T-helper 9 cell (primary cell): ENCODE measurements around the gene CSF2RB.

Source experiments
- DNase-seq: peaks from one replicate; pipeline ENCODE4 v3.0.0-alpha.2; 2020

The CSF2RB gene

GRCh38 chr22:36922105-36922608, 8.7 kb downstream of the CSF2RB start:
- no peak for DNase-seq

GRCh38 chr22:36922711-36923110, 9.3 kb downstream of the CSF2RB start:
- DNase-seq: no peak

DNA sequence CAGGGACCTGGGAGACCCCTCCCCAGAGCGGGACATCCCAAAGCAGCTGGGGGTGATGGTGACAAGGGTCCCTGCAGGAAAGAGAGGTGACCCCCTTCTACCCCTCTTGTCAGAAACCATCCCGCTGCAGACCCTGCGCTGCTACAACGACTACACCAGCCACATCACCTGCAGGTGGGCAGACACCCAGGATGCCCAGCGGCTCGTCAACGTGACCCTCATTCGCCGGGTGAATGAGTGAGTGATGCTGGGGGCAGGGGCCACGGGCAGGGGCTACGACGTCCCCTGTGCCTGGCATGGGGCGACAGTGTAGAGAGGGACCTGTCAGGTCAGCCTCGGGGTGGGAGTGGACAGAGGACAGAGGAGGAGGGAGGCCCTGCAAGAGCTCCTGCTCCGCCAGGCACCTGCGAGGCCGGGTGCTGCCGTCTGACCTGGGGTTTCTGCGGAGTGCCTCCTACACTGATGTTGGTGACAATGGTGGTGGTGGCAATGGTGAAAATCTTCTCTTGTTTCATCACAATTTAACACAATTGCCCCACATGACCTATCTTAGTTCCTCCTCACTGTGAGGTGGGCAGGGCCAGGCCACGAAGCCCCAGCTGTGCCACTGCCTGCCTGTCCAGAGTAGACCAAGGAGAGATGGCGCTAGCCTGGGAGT, 9.8 kb downstream of the CSF2RB start:
- no peak for DNase-seq

- DNase-seq: no peak
These were observed 10.8 kb downstream of the CSF2RB start for GRCh38 chr22:36924151-36924698.

GRCh38 chr22:36925388-36926290, 12.2 kb downstream of the CSF2RB start:
- no peak for DNase-seq

DNA sequence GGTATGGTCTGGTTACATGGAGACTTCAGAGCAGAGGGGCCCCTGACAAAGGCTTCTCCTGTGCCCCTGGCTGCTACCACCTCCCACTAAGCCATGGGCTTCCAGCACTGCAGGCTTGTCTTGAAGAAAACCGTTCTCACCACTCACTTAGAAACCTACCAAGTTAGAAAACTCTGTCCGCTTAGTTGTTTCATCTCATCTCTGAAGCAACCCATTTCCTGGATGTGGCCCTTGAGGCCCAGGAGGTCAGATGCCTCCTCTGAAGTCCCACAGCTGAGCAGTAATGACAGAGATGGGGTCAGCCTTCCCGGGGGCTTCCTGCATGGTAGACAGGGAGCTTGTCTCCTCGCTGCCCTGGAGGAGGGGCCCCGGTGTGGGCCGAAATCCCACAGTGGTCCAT, 12.9 kb downstream of the CSF2RB start:
- DNase-seq: no peak

DNA sequence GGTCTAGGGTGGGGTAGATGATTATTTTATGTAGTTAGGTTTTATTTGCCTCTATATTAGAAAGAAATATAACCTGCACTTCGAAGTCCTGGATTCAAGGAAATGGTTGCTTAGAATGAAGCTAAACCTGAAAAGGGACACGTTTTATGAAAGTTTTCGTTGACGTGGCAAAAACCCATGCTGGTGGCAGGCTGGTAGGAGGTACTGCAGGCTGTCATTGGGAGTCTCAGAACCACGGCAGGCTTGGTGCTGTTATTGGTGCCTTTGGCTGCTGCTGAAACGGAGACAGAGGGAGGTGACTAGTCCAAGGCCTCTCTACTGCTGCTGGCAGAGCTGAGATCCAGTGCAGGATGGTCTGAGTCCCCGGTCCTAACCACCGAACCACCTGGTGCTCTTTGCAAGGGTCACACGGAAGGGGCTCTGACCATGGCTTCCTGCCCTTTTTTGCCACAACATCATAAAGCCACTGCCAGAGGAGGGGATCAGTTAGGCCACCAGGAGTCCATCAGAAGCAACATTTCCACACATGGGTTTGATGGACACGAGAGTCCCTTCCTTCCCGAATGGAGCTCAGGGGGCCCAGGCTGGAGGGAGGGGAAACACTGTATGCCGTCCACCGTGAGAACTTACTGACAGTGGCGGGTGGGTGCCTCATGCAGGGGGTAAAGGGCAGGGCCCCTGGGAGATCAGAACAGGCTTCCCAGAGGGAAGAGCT, 13.4 kb downstream of the CSF2RB start:
- no peak for DNase-seq

- DNase-seq: no peak
These were observed 14.2 kb downstream of the CSF2RB start for GRCh38 chr22:36927671-36928070.

- no peak for DNase-seq
These were observed 14.8 kb downstream of the CSF2RB start for GRCh38 chr22:36928196-36928595.

DNA sequence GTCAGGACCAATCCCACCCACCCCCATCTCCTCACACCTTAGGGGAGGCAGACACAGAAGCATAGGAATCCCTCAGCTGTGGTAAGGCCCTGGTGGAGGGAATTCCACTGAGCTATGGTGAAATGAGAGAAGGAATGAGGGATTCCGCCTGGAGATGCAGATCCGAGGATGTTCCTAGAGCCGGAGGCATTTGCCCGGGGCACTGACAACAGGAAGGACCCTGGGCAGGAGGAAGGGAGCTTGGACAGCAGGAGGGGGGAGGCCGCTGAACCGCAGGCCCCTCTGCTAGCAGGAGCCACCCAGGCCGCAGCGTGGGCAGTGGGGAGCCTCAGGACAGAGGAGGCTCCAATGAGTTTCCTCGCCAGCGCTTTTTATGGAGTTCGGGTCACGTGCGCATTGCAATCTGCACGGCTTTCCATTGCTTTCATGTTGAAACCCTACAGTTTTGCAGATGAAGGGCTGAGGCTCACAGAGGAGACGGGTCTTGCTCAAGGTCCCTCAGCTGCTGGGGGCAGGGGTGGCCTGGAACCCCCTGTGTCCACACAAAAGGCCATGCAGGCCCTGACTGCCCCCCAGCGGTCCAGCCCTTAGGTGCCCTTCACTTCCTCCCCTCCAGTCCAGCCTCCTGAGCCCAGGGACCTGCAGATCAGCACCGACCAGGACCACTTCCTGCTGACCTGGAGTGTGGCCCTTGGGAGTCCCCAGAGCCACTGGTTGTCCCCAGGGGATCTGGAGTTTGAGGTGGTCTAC, 15.5 kb downstream of the CSF2RB start:
- no peak for DNase-seq

DNA sequence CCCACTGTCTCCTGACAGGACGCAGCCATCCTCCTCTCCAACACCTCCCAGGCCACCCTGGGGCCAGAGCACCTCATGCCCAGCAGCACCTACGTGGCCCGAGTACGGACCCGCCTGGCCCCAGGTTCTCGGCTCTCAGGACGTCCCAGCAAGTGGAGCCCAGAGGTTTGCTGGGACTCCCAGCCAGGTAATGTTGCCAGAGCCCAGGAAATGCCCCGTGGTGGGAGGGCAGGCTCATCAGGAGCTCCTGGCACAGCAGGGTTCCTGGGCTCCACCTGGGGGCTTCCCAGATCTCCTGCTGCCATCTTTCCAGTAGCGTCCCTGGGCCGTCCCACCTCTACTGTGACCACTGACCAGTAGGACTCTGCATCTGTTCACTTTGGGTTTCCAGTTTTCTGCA, 16.2 kb downstream of the CSF2RB start:
- DNase-seq: no peak

GRCh38 chr22:36930041-36930935, 16.9 kb downstream of the CSF2RB start:
- DNase-seq: no peak

DNA sequence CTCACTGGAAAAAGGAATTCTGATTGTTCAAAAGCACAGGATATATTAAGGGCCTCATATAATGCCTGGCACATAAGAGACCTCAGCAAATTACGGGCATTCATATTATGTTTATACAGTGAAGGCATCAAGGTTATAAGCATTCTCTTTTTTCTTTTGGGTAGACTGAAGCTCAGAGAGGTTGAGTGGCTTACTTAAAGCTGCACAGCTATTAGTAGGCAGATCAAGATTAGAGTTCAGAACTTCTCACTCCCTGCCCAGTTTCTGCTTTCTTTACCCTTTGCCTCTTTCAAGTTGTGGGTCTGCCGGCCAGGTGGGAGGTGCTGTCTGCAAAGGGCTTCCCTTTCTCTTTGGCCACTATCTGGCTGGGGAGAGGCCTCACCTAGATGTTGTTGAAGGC, 18.0 kb downstream of the CSF2RB start:
- no peak for DNase-seq

- no peak for DNase-seq
These were observed 20.4 kb downstream of the CSF2RB start for GRCh38 chr22:36933629-36934417.

DNA sequence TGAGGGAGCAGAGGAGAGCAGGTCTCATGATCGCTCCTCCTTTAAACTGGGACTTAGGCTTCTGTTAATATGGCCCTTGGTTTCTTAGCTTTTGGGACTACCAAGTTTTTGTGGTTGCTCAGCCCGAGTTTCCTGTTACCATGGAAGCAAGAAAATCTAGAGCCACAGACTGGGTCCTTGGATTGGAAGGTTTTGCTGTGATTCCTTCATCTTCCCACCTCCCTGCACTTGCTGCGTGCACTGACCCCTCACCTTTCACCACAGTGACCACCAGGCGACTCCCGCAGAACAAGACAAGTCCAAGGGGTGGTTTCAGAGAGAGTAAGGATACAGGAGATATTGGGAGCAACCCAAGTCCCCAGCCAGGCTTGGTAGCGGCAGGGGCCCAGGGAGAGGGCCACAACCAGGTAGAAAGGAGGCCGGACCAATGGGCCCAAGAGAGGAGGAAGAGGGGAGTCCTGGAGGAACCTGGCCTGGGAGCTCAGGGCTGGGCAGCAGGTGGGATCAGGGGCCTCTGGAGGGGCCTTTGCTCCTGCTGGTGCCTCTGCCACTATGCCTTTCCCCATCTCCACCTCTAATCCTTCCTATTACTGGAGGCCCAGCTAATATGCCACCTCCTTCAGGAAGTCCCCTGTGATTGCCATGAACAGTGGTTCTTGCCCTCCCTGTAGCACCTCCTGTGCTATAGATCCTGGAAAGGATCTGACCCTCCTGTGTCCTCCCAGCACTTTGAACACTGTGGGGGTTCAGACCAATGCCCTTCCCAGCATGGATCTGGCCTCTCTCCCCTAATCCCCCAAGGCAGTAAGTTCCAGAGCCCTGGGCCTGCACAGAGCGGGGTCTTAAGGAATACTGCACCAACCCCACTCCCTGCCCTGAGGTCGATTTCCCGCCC, 21.2 kb downstream of the CSF2RB start:
- DNase-seq: no peak

GRCh38 chr22:36935313-36935610, 21.8 kb downstream of the CSF2RB start:
- no peak for DNase-seq

DNA sequence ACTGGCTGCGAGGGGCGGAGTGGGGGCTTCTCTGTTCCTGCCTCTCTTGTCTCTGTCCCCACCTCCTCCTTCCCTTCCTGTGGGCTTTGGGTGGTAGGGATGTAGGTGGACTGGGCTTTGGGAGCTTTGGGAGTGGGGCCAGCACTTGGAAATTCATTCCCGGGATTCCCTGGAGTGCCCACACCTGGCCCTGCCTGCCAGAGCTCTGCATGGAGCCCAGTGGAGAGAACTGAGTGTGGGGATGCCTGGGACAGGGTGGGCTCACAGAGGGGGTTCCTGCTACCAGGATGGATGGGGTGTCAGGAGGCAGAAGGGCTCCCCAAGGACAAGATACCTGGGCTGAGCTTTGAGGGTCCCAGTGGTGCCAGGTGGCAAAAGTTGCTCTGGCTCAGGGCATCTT, 22.3 kb downstream of the CSF2RB start:
- DNase-seq: no peak

GRCh38 chr22:36936362-36937116, 23.1 kb downstream of the CSF2RB start:
- no peak for DNase-seq
